ENCODE results near the gene SLC22A17.
"Not testable (repeated sequence)": the region's sequence is repeated elsewhere in the genome, so short reads cannot be mapped to it uniquely, and the experiment has no call there.

The SLC22A17 gene

DNA sequence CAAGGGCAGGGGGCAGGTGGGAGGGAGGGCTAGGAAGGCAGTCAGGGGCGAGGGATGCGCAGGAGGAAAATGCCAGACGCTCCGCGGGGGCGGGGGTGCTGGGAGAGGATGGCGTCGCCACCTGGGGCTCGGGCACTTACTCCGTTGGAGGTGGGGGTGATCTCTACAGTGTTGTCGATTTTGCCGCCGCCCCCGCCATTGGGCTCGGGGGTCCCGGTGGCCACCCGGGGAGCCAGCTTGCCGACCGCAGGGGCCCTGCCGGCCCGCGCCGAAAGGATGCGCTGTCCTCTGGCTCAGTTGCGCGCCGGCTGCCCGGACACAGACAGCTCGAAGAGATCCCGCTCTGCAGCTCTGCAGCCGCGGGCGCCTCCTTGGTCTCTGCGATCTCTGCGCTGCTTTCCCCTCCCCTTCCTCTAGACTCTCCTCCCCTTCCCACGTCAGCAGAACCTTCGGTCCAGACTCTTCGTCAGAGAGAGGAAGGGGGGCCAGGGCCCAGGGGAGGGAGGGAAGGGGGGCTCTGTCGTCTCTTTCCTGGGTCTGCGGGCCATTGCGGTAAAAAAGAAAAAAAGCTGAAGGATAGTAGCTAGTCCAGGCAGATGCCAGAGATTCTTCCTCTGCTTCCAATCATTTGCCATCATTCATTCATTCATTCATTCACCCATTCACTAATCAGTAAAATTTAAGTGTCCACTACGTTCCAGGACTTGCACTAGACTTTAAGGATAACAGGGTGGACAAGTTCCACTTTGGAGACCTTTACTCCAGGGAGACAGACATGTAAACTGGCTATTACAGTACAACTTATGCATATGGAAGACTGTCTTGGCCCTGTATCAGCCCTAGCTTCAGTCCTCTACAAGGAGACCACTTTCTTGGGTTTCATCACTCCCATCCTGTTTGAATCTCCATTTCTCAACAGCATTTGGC lies at the start of gene SLC22A17:
TSS of gene SLC22A17 (minus strand) at position 382 of the 927 bp plus-strand sequence.
- FAIRE-seq (no peak), DNase-seq (ENCODE audit: extremely low spot score, insufficient read length, low read depth) (no peak)

DNA sequence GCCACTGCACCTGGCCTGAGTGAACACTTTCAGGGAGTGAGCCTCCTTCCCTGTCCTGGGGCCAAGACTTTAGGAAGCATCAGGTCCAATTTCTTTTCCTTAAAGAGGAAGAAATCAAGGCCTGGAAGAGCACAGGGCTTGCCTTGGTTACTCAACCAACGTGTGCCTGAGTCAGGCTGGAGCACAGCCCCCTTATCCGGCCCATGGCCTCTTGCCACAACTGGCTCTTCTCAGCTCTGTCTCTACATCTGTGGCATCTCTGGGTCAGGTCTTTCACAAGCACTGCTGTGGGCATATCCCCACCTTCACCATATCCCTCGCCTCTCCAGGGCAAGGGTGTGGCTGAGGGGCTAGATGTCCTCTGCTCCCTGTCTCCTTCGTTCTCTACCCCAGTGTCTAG lies 48.6 kb upstream of the SLC22A17 start:
- DNase-seq (ENCODE audit: extremely low spot score, insufficient read length, low read depth), result no peak
- FAIRE-seq, result no peak

DNA sequence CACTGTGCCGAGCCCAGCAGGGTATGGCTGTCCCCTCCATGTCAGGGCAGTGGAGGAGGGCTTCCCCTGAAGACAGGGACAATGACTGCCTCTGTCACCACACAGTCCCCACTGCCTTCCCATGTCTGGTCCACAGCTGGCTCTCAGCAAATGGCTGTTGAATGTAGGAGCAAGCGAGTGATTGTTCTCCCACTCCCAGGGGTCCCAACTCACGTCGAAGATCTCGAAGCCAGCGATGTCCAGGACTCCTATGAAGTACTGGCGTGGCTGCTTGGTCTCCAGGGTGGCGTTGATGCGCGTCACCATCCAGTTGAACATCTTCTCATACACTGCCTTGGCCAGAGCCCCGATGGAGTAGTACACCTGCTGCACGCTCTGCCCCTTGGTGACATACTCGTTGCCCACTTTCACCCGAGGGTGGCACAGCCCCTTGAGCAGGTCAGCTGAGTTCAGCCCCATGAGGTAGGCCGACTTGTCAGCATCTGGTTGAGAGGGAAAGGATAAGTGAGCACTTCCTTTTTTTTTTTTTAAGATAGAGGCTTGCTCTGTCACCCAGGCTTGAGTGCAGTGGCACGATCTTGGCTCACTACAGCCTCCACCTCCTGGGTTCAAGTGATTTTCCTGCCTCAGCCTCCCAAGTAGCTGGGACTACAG lies 47.9 kb upstream of the SLC22A17 start:
- FAIRE-seq; DNase-seq (ENCODE audit: extremely low spot score, insufficient read length, low read depth): not testable (repeated sequence)

DNA sequence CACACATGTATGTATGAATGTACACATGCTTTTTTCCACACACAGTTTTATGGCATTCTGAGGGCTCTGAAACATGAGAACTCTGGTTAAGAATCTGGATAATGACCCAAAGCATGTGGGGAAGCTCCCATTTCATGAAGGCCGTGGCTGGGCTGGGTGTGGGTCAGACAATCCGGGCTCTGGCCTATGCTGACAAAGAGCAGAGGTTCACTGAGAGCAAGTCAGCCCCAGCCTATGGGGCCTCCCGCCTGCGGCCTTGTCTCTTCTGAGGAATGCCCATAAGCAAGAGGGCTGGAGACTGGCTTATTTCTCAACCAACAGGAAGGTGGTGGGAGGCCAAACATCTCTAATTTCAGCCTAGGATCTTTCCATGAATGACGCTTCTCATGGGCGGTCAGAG lies 46.9 kb upstream of the SLC22A17 start:
- no peak for FAIRE-seq
- no peak for DNase-seq (ENCODE audit: extremely low spot score, insufficient read length, low read depth)

DNA sequence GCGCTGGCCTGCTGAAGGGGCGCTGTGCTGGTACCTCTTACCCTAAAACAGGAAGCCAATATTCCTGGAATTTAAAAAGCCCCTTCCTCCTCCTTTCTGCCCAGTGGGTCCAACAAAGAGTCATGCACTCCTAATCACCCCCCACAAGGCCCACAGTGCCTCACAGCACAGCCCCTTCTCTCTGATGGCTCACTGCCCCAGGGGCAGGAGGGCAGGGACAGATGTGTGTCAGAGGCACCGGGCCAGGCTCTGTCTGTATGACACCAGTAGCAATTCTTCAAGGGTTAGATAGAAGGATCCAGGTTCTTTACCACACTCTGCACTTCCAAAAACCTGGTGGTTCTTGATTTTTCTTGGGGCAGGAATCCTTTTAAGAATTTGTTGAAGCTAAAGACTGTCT lies 46.4 kb upstream of the SLC22A17 start:
- DNase-seq (ENCODE audit: extremely low spot score, insufficient read length, low read depth), result no peak
- FAIRE-seq, result no peak

DNA sequence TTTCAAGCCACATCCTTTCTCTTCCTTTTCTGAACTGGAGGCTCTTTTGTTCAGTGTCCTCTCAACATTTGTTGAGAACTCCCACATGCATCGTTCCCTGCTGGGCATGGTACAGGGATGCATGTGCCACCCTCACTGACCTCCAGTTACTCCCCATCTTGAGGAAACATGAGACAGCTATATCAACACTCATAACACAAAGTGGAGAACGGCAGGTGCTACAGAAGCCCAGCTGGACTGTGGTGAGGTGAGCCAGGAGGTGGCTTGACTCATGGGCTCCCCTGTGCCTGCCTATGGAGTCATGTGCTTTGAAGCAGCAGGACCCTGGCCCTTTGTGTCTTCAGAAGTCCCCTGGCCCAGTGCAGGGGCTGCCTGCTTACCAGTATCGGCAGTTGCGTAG lies 45.7 kb upstream of the SLC22A17 start:
- DNase-seq (ENCODE audit: extremely low spot score, insufficient read length, low read depth) (no peak), FAIRE-seq (no peak)

DNA sequence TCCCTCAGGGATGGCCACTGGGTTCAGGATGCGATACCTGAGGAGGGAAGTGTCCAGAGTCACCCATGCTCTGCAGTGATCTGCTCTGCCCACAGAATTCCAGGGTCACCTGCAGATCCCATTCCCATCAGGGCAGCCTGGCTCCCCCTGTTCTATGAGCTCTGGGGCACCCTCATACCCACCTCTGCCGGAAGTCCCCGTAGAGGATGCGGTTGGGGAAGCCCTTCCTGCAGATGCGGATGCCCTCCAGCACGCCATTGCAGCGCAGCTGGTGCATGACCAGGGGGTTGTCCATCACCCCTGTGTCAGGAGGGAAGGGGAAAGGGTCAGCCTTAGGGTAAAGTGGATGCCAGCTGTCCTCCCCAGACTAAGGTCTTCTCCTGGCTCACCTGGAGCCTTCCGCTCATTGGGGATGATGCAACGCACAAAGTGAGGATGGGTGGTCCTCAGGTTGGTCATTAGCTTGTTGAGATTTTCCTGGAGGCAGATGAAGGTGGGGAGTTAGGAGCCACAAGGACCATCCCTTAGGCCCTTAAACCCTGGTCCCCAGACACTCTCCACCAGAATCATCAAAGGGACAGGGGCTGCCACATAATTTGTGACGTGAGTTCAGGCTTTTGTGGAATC lies 44.2 kb upstream of the SLC22A17 start:
- DNase-seq (ENCODE audit: extremely low spot score, insufficient read length, low read depth) (no peak), FAIRE-seq (no peak)

DNA sequence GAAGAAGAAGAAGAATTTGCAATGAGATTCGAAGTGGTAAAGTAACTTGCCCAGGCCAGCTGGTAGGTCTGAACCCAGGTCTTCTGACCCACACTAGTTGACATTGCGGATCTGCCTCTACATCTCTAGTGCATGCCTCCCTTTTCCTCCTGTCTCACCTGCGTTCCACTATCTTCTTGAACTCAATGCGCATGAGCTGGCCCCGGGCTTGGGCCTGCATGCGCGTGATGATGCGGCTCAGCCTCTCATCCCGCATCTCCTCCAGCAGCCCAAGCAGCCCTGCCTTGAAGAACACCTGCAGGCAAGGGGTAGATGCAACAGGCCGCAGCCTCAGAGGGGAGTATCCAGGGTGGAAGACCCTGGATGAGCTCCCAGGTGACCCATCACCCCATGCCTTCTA lies 43.4 kb upstream of the SLC22A17 start:
- no peak for FAIRE-seq

DNA sequence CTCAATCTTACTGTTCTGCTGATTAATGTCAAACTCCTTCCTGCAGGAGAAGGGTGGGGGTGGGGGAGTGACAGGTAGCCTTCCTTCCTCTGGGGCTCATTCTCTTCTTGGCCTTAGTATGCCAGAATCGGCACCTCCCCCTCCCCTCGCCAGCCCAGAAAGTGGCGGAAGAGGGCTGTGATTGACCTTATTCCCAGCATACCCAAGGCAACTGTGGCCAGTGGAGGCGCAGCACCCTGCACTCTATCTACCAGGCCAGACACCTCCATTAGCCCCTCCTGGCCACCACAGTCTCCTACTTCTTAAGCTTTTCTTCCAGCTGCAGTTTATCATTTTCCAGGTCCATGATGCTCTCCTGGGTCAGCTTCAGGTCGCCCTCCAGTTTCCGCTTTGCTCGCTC lies 39.9 kb upstream of the SLC22A17 start:
- FAIRE-seq (no peak), DNase-seq (ENCODE audit: extremely low spot score, insufficient read length, low read depth) (no peak)

More for the DNA sequence above, 43.4 kb upstream of the SLC22A17 start:
- no peak for DNase-seq (ENCODE audit: extremely low spot score, insufficient read length, low read depth)

DNA sequence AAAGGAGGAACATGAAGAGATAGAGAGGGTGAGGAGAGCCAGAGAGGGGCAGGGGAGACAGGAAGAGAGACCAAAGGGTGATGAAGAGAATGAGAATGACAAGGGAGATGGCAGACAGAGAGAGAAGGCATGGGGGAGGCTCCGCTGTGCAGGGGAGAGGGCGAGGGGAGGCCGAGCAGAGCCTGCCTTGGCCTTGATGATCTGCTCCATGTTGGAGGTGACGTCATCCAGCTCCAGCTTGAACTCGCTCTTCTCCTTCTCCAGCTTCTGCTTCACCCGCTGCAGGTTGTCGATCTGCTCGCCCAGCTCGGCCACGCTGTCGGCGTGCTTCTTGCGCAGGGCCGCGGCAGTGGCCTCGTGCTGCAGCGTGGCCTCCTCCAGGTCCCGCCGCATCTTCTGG lies 37.2 kb upstream of the SLC22A17 start:
- not testable (repeated sequence) for DNase-seq (ENCODE audit: extremely low spot score, insufficient read length, low read depth); FAIRE-seq

DNA sequence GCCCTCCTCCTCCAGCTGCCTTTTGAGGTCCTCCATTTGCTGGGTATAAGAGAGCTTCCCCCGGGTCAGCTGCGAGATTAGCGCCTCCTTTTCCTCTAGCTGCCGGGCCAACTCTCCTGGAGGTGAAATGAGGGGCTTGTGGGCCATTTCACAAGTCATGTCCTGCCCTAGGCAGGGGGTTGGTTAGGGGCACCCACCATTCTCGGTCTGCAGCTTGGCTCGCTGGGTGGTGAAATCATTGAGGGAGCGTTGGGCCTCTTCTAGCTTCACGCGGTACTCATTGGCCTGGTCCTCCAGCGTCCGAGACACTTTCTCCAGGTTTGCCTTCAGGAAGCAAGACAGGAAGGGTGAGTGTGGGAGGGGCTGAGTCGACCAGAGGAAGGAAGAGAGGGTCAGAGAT lies 36.7 kb upstream of the SLC22A17 start:
- FAIRE-seq (no peak), DNase-seq (ENCODE audit: extremely low spot score, insufficient read length, low read depth) (no peak)

DNA sequence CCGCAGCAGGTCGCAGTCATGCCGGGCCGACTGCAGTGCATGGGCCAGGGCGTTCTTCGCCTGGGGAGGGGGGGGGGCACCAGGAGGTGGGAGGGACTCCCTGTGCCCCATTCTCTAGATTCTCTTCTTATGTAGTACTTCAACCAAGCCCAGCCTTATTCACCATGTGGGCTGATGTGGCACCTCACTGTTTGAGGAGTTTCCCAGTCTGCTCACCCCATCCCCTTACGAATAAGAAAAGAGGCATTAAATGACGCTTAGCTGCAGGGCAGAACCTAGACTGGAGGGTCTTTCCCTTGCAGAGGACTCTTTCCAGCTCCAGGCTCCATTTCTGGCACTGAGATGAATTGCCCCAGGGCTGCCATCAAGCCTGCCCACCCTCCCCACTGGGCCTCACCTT lies 36.3 kb upstream of the SLC22A17 start:
- FAIRE-seq (no peak), DNase-seq (ENCODE audit: extremely low spot score, insufficient read length, low read depth) (no peak)

DNA sequence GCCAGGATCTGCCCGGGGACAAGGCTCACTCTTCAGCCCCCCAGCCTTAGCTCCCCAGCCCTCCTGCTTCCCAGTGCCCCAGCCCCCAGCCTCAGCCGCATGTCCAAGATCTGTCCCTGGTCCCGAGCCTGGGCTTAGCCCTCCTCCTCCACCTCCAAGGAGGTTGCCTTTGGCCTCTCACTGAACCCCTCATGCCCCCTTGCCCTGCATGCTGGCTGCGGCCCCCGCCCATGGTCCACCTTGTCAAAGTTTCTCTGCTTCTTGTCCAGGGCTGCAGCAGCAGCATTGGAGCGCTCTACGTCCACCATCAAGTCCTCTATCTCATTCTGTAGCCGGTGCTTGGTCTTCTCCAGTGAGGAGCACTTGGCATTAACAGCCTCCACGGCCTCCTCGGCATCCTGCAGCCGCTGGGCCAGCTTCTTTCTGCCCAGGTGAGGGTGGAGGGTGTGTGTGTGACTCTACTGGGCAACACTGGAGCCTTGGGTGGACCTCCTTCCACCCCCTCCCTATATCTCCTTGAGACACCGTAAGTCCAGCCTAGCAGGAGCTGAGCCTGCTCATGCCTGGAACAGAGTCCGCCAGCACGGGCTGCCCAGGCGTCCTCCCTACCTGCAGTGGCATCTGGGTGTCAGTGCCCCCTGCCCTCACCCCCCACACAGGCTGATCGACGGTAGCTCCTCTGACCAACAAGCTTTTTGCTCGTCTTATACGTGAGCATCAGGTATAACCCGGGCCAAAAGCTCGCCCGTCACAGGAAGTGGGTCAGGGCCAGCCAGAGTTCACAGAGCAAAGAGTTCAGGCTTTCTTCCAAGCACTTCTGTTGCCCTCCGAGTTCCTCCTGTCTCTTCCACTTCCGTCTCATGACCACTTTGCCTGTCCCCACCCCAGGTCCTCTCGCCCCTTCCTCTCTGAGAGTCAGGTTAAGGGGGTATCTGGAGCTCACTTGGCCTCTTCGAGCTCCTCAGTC lies 35.5 kb upstream of the SLC22A17 start:
- no peak for FAIRE-seq
- no peak for DNase-seq (ENCODE audit: extremely low spot score, insufficient read length, low read depth)

DNA sequence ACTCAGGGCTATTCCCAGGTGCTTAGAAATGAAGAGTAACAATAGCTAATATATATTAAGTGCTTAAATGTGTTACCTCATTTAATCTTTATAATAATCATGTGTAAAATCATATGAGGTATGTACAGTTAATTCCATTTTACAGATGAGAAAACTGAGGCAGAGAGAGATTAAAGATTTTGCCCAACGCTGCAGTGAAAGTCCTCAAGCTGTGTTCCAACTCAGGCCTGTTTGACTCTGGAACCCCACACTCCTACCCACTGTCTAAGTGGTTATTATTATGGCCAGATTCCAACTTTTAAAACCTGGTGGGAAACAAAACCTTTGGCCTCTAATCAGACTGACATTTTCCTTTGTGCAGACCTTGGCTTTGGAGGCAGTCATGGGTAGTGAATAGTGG lies 34.3 kb upstream of the SLC22A17 start:
- FAIRE-seq (no peak), DNase-seq (ENCODE audit: extremely low spot score, insufficient read length, low read depth) (no peak)

DNA sequence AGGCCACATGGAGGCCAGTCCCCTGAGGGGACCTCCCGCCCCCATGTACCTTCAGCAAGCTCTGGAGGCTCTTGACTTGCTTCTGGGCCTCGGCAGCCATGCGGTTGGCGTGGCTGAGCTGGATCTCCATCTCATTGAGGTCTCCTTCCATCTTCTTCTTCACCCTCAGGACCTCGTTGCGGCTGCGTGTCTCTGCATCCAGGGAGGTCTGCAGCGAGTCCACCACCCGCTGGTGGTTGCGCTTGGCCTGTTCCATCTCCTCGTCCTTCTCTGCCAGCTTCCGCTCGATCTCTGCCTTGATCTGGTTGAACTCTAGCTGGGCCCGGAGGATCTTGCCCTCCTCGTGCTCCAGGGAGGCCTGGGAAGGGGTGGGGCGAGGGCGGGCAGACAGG lies 33.6 kb upstream of the SLC22A17 start:
- FAIRE-seq; DNase-seq (ENCODE audit: extremely low spot score, insufficient read length, low read depth): not testable (repeated sequence)

DNA sequence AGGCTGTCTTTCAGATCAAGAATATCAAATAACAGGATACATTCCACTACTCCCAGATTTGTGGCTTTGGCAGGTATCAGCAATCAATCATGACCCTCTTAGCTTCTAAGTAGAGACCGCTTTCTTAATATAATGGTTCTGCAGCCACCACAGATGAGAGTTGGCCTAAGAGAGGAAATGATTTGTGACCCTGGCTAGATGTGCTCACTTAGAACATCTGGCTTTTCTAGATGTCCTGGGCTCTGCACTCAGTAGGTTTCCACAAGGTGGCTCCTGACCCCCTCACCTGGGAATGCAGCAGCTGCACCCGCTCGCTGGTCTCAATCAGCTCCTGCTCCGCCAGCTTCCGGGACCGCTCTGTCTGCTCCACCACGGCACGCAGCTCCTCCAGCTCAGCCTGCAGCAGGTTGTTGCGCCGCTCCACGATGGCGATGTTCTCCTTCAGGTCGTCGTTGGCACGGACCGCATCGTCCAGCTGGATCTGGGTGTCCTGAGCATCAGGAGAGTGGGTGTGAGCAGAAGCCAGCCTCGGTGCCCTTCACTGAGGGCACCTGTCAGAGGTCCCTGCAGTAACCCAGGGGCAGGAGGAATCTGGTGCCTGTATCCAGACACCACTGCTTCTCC lies 33.1 kb upstream of the SLC22A17 start:
- DNase-seq (ENCODE audit: extremely low spot score, insufficient read length, low read depth), result no peak

DNA sequence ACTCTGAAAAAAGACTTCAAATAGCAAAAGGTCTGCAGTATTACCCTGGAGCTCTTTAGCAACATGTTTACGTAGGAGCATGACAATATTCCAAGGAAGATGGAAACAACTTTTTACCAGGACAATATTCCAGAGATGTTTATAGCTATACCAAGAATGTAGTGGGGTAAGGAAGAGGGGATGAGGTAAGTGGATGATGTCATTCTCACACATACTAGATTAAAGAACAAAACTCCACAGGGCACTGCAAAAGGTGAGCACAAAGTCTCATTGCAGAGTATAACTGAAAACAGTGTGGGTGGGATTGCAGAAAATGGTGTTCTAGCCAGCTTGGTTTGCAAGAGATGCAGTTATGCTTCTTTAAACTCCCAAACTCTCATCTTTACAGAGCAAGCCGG lies 32.6 kb upstream of the SLC22A17 start:
- no peak for DNase-seq (ENCODE audit: extremely low spot score, insufficient read length, low read depth)
- FAIRE-seq, result no peak

More for the DNA sequence above, 33.1 kb upstream of the SLC22A17 start:
- FAIRE-seq, result no peak

DNA sequence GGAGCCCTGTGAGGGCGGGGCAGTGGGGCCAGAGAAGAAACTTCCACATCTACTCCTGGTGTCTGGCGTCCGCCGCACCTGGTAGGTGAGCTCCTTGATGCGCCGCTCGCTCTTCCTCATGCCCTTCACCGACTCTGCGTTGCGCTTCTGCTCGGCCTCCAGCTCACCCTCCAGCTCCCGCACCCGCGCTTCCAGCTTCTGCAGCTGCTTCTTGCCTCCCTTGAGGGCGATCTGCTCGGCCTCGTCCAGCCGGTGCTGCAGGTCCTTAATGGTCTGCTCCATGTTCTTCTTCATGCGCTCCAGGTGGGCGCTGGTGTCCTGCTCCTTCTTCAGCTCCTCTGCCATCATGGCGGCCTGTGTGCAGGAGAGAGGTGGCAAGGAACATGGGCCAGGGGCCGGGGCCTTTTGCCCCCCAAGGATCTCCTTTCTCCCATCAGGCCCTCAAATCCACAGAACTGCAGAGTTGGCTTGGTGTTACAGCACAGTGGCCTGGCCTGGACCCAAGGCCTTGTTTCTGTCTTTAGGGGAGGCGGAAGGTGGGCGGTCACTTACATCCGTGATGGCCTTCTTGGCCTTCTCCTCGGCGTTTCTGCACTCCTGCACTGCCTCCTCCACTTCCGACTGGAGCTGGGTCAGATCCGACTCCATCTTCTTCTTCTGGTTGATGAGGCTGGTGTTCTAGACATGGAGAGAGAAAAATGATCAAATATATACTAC lies 31.8 kb upstream of the SLC22A17 start:
- FAIRE-seq (no peak), DNase-seq (ENCODE audit: extremely low spot score, insufficient read length, low read depth) (no peak)
